Neuronal stem cell (in vitro differentiated cells): ENCODE data around the gene MYO15B.

Experiments used
- DNase-seq: peaks from one replicate; pipeline ENCODE4 v3.0.0-alpha.2; 2013; ENCODE audit warnings: low spot score
- H2AFZ ChIP-seq: one replicate; pipeline ENCODE4 v1.6.1; 2013; ENCODE audit warnings: mild to moderate bottlenecking, low read length, inconsistent platforms
- H2AK5ac ChIP-seq: 2 replicates; pipeline ENCODE4 v1.6.1; 2013; ENCODE audit warnings: low read depth, mild to moderate bottlenecking, inconsistent platforms, low read length, moderate library complexity, mixed read lengths
- H2BK120ac ChIP-seq: 2 replicates; pipeline ENCODE4 v1.6.1; 2013; ENCODE audit warnings: low read depth, mild to moderate bottlenecking, inconsistent platforms, low read length, moderate library complexity, mixed read lengths
- H2BK12ac ChIP-seq: one replicate; pipeline ENCODE4 v1.6.1; 2013; ENCODE audit warnings: low read length, inconsistent platforms
- H2BK15ac ChIP-seq: 2 replicates; pipeline ENCODE4 v1.6.1; 2013; ENCODE audit warnings: mild to moderate bottlenecking, low read length, inconsistent platforms, mixed read lengths
- H2BK5ac ChIP-seq: one replicate; pipeline ENCODE4 v1.6.1; 2013; ENCODE audit warnings: inconsistent platforms, mild to moderate bottlenecking, low read length, moderate library complexity
- H3K14ac ChIP-seq: one replicate; pipeline ENCODE4 v1.6.1; 2013; ENCODE audit warnings: low read length, inconsistent platforms
- H3K18ac ChIP-seq: 2 replicates; pipeline ENCODE4 v1.6.1; 2013; ENCODE audit warnings: low read length, inconsistent platforms
- H3K23ac ChIP-seq: 2 replicates; pipeline ENCODE4 v1.6.1; 2013; ENCODE audit warnings: low read depth, mild to moderate bottlenecking, mixed read lengths, low read length, inconsistent platforms; ENCODE audit not compliant: poor library complexity
- H3K27ac ChIP-seq: replicated peaks from 3 replicates; pipeline ENCODE4 v1.5.1; 2013; ENCODE audit warnings: low read length, inconsistent platforms
- H3K27me3 ChIP-seq, 3 experiments: 2 replicates each; pipeline ENCODE4 v1.6.1; 2013; ENCODE audit warnings: low read length in 3 of 3, mild to moderate bottlenecking in 2 of 3, inconsistent platforms in 1 of 3, low read depth in 1 of 3, mixed read lengths in 1 of 3, moderate library complexity in 1 of 3; ENCODE audit not compliant: control insufficient read depth in 3 of 3, insufficient read depth in 3 of 3
- H3K36me3 ChIP-seq, 2 donors: replicated peaks in 1 of 2; 2 replicates each; pipeline ENCODE4 v1.6.1; 2013; ENCODE audit warnings: low read length in 2 of 2; ENCODE audit not compliant: control insufficient read depth in 2 of 2, insufficient read depth in 2 of 2
- H3K4ac ChIP-seq: 2 replicates; pipeline ENCODE4 v1.6.1; 2013; ENCODE audit warnings: inconsistent platforms, mild to moderate bottlenecking, low read length, moderate library complexity
- H3K4me1 ChIP-seq, 2 donors: 1 replicate in 1 of 2; 2 replicates in 1 of 2; pipeline ENCODE4 v1.6.1; 2013; ENCODE audit warnings: low read length in 2 of 2, low read depth in 1 of 2; ENCODE audit not compliant: control insufficient read depth in 2 of 2, insufficient read depth in 1 of 2
- H3K4me2 ChIP-seq: one replicate; pipeline ENCODE4 v1.6.1; 2013; ENCODE audit warnings: mild to moderate bottlenecking, low read length, inconsistent platforms; ENCODE audit not compliant: insufficient read depth, poor library complexity, severe bottlenecking
- H3K4me3 ChIP-seq, 2 donors: 2 replicates each; pipeline ENCODE4 v1.5.1; 2013; ENCODE audit warnings: low read length in 2 of 2, mild to moderate bottlenecking in 2 of 2, inconsistent platforms in 1 of 2, moderate library complexity in 1 of 2
- H3K79me1 ChIP-seq: one replicate; pipeline ENCODE4 v1.6.1; 2013; ENCODE audit warnings: low read depth, mild to moderate bottlenecking, inconsistent platforms, low read length, moderate library complexity
- H3K9ac ChIP-seq: one replicate; pipeline ENCODE4 v1.6.1; 2013; ENCODE audit warnings: mild to moderate bottlenecking, low read depth, low read length, inconsistent platforms; ENCODE audit not compliant: poor library complexity
- H3K9me3 ChIP-seq, 2 donors: replicated peaks in 1 of 2; 2 replicates each; pipeline versions ENCODE3 to v1.6.1; 2013; ENCODE audit warnings: low read length in 2 of 2, mild to moderate bottlenecking in 2 of 2, inconsistent platforms in 1 of 2, low read depth in 1 of 2, mixed read lengths in 1 of 2, moderate library complexity in 1 of 2; ENCODE audit not compliant: control insufficient read depth in 2 of 2, insufficient read depth in 1 of 2
- H4K8ac ChIP-seq: one replicate; pipeline ENCODE4 v1.6.1; 2013; ENCODE audit warnings: low read depth, mild to moderate bottlenecking, inconsistent platforms, low read length, moderate library complexity
- H4K91ac ChIP-seq: one replicate; pipeline ENCODE4 v1.6.1; 2013; ENCODE audit warnings: low read length, low read depth, mild to moderate bottlenecking, inconsistent platforms; ENCODE audit not compliant: poor library complexity
- WGBS, 2 donors: extraction: QIAGEN DNeasy Blood & Tissue Kit; methylation state at CpG; one replicate each; pipeline ENCODE4 v1.1.7; 2013; ENCODE audit warnings: missing lambda C conversion rate in 2 of 2, mixed read lengths in 1 of 2; ENCODE audit not compliant: insufficient read length in 2 of 2, insufficient replicate concordance in 1 of 2; ENCODE audit errors: extremely low coverage in 2 of 2; 5-methylcytosine and 5-hydroxymethylcytosine counted together

The MYO15B gene

DNA sequence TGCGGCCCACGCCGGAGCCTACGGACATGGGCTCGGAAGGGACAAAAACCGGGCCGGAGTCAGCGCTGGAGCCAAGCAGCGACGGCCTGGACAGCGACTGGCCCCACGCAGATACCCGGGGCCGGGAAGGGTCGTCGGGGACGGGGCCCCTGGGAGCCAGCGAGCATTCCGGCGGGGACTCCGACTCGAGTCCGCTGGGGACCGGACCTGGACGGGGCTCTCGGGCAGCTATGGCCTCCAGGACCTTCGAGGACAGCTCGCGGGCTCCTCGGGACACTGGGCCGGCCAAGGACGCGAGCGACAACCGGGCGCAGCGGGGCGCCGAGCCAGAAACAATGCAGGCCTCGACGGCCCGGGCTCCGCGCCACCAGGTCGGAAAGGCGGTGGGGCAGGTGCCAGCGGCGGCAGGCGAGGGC, 1.0 kb downstream of the MYO15B start:
- peak overlapping the region; percentile 82 for H4K8ac ChIP-seq
- peak overlapping the region; percentile 98 for H3K18ac ChIP-seq
- H3K27ac ChIP-seq, result peak overlapping the region; percentile 66
- peaks cover 0 to 11% of the 10 kb centered on the region in 2 donors for H3K9me3 ChIP-seq
- peak overlapping the region; percentile 47 for H3K14ac ChIP-seq
- H2BK12ac ChIP-seq, result peak overlapping the region; percentile 84
- peak overlapping the region; percentile 98 for H2AK5ac ChIP-seq
- H3K4me2 ChIP-seq, result peak overlapping the region; percentile 80
- H3K27me3 ChIP-seq, result peaks cover 0 to 43% (median 21%) of the 10 kb centered on the region in 3 experiments
- DNase-seq, result peak; percentile 47
- H2AFZ ChIP-seq, result peak overlapping the region; percentile 80
- H2BK15ac ChIP-seq, result peak overlapping the region; percentile 99
- H3K23ac ChIP-seq, result peak overlapping the region; percentile 97
- peak overlapping the region; percentile 76 for H3K4ac ChIP-seq
- H2BK5ac ChIP-seq, result peak overlapping the region; percentile 66
- no CpG with 5 or more reads among the region's 49 CpGs for WGBS, 2 donors
- H3K9ac ChIP-seq, result peak overlapping the region; percentile 95
- peak overlapping the region; percentile 20 to 80 for H3K4me3 ChIP-seq
- H2BK120ac ChIP-seq, result peak overlapping the region; percentile 91
- peaks cover 0 to 8% of the 10 kb centered on the region in 2 donors for H3K4me1 ChIP-seq
- H4K91ac ChIP-seq, result no peak overlapping the region
- H3K79me1 ChIP-seq, result peaks cover 2% of the 10 kb centered on the region
- no peaks in the 10 kb centered on the region for H3K36me3 ChIP-seq

DNA sequence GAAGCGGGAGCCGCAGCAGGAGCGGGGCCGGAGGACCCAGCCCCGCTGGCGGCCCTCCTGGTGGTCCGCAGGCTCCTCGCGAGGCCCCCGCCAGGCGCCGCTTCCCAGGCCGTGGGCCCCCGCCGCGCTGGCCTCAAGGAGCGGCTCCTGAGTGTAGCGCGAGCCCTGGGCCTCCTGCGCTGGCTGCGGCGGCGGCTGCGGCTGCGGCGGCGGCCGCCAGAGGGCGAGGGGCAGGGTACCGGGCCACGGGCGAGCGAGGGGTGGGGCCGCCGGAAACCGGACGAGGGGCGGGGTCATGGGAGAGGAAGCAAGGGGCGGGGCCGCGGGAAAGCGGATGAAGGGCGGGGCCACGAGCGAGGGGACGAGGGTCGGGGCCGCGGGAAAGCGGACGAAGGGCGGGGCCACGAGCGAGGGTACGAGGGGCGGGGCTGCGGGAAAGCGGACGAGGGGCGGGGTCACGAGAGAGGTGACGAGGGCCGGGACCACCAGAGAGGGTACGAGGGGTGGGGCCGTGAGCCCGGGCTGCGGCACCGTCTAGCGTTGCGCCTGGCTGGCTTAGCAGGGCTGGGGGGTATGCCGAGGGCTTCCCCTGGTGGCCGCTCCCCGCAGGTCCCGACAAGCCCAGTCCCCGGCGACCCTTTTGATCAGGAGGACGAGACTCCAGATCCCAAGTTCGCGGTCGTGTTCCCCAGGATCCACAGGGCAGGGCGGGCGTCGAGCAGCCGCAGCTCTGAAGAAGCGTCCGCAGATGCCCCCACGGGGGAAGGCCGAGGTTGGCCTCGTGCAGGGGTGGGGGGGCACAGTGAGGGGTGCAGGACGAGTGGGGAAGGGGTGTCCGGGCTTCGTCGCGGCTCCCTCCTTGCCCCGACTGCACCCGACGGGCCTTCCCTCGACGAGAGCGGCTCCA, 1.7 kb downstream of the MYO15B start:
- DNase-seq, result peak; percentile 94
- peak overlapping the region; percentile 95 for H3K9ac ChIP-seq
- H3K27ac ChIP-seq, result peak overlapping the region; percentile 66

DNA sequence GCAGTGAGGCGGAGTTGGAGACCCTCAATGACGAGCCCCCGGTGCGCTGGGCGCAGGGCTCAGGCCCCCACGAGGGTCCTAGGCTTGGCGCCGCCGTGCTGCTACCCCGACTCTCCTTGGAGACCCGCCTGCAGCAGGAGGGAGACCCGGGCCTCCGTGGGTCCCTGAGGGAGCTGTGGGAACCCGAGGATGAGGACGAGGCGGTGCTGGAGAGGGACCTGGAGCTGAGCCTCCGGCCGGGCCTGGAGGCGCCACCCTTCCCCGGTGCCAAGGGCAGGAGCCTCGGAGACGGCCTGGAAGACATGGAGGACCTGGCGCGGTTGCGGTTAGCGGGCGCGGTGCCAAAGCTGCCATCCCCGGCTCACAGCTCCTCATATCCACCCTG, 2.3 kb downstream of the MYO15B start:
- peak overlapping the region; percentile 40 for H3K4ac ChIP-seq
- peak overlapping the region in 1 of 2 donors; percentile 76 for H3K4me3 ChIP-seq
- H3K36me3 ChIP-seq, result no peaks in the 10 kb centered on the region
- no peak overlapping the region for H2BK120ac ChIP-seq
- no CpG with 5 or more reads among the region's 29 CpGs for WGBS, 2 donors
- H3K9me3 ChIP-seq, result peaks cover 0 to 11% of the 10 kb centered on the region in 2 donors
- peak overlapping the region; percentile 91 for H3K18ac ChIP-seq
- H4K8ac ChIP-seq, result peak overlapping the region; percentile 65
- no peak overlapping the region for H3K27ac ChIP-seq
- DNase-seq, result no peak
- peak overlapping the region; percentile 90 for H2AFZ ChIP-seq
- H2AK5ac ChIP-seq, result peak overlapping the region; percentile 94
- H2BK5ac ChIP-seq, result peak overlapping the region; percentile 53
- H2BK12ac ChIP-seq, result peak overlapping the region; percentile 76
- peak overlapping the region; percentile 60 for H3K4me2 ChIP-seq
- peaks cover 0 to 48% (median 21%) of the 10 kb centered on the region in 3 experiments for H3K27me3 ChIP-seq
- H3K23ac ChIP-seq, result peak overlapping the region; percentile 89
- no peak overlapping the region for H3K9ac ChIP-seq
- H3K4me1 ChIP-seq, result peaks cover 0 to 6% of the 10 kb centered on the region in 2 donors
- no peak overlapping the region for H4K91ac ChIP-seq
- H2BK15ac ChIP-seq, result peak overlapping the region; percentile 69
- H3K79me1 ChIP-seq, result peaks cover 5% of the 10 kb centered on the region
- peak overlapping the region; percentile 40 for H3K14ac ChIP-seq

More for the DNA sequence above, 1.7 kb downstream of the MYO15B start:
- H2AK5ac ChIP-seq, result peak overlapping the region; percentile 98
- H3K18ac ChIP-seq, result peak overlapping the region; percentile 98
- peak overlapping the region; percentile 40 for H3K4ac ChIP-seq
- no CpG with 5 or more reads among the region's 100 CpGs for WGBS, 2 donors
- peak overlapping the region; percentile 26 to 80 for H3K4me3 ChIP-seq
- H3K79me1 ChIP-seq, result peaks cover 5% of the 10 kb centered on the region
- peak overlapping the region; percentile 65 for H4K8ac ChIP-seq
- H2BK12ac ChIP-seq, result peak overlapping the region; percentile 76
- peak overlapping the region; percentile 89 for H3K23ac ChIP-seq
- peak overlapping the region; percentile 91 for H2BK120ac ChIP-seq
- H3K14ac ChIP-seq, result peak overlapping the region; percentile 40
- H3K4me1 ChIP-seq, result peaks cover 0 to 8% of the 10 kb centered on the region in 2 donors
- no peaks in the 10 kb centered on the region for H3K36me3 ChIP-seq
- peak overlapping the region; percentile 80 for H3K4me2 ChIP-seq
- H3K9me3 ChIP-seq, result peaks cover 0 to 11% of the 10 kb centered on the region in 2 donors
- peaks cover 0 to 46% (median 21%) of the 10 kb centered on the region in 3 experiments for H3K27me3 ChIP-seq
- H4K91ac ChIP-seq, result no peak overlapping the region
- H2AFZ ChIP-seq, result peak overlapping the region; percentile 90
- peak overlapping the region; percentile 69 for H2BK15ac ChIP-seq
- peak overlapping the region; percentile 66 for H2BK5ac ChIP-seq

DNA sequence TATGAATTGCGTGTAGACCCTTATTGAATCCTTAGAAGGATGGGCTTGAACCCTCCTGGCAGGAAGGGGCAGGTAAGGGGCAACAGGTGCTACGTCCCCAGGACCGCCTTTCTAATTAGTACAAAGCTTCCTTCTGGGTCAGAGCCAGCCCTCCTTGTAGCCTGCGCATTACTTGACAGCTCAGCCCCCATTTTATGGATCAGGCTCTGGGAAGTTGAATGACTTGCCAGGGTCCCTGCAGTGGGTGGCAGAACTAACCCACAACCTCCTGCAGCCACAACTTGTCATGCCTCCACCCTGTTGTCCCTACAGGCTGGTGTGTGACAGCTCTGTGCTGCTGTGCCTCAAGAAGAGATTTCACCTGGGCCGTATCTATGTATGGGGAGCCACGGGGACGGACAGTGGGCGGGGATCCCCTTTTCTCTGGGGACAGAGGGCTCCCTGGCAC, 2.7 kb downstream of the MYO15B start:
- no peak for DNase-seq
- peaks cover 0 to 6% of the 10 kb centered on the region in 2 donors for H3K4me1 ChIP-seq
- H3K18ac ChIP-seq, result no peak overlapping the region
- peaks cover 0 to 11% of the 10 kb centered on the region in 2 donors for H3K9me3 ChIP-seq
- H3K9ac ChIP-seq, result no peak overlapping the region
- peaks cover 5% of the 10 kb centered on the region for H3K79me1 ChIP-seq
- H2BK5ac ChIP-seq, result no peak overlapping the region
- no peak overlapping the region for H3K23ac ChIP-seq
- H2BK15ac ChIP-seq, result peak overlapping the region; percentile 83
- H2AK5ac ChIP-seq, result peak overlapping the region; percentile 84
- H3K36me3 ChIP-seq, result no peaks in the 10 kb centered on the region
- no peak overlapping the region for H3K4ac ChIP-seq
- H3K14ac ChIP-seq, result no peak overlapping the region
- no peak overlapping the region for H3K4me2 ChIP-seq
- no peak overlapping the region for H3K4me3 ChIP-seq
- H3K27me3 ChIP-seq, result peaks cover 0 to 52% (median 21%) of the 10 kb centered on the region in 3 experiments
- WGBS, 2 donors, result no CpG with 5 or more reads among the region's 8 CpGs
- no peak overlapping the region for H2BK12ac ChIP-seq
- no peak overlapping the region for H4K8ac ChIP-seq
- no peak overlapping the region for H3K27ac ChIP-seq
- H4K91ac ChIP-seq, result no peak overlapping the region
- H2AFZ ChIP-seq, result no peak overlapping the region
- H2BK120ac ChIP-seq, result no peak overlapping the region
